GM12878 (cell line): ENCODE data around the gene ABHD15. TPM values are rescaled to one million over a fixed set of nuclear protein-coding genes. Genes with fewer than 3 reads are reported as not detected.

Experiments
- ATAC-seq: fragments of 200-7000 bp; cut with Tn5 transposase; 3 replicates; pipeline ENCODE4 v1.9.1; 2020; ENCODE audit warnings: mild to moderate bottlenecking, moderate library complexity
- BruUV-seq: library from RNA; stranded (reverse); fragments of 400-500 nt; replicated peaks from 2 replicates; lab custom pipeline; 2021; lab: Mats Ljungman, UMichigan
- CTCF ChIA-PET: fragments of 300-600 bp; sonication (Branson Sonifier 250); formaldehyde crosslinking; extraction: SDS; loops from one replicate; lab custom pipeline; 2021; ENCODE audit warnings: inconsistent platforms; lab: Yijun Ruan, JAX
- POLR2A ChIA-PET: fragments of 350-600 bp; formaldehyde crosslinking; extraction: SDS; loops from one replicate; lab custom pipeline; 2021; ENCODE audit warnings: inconsistent platforms; lab: Charles Lee
- RAD21 ChIA-PET: fragments of 300-600 bp; sonication (Branson Sonifier 250); formaldehyde crosslinking; loops from one replicate; lab custom pipeline; 2023; ENCODE audit warnings: antibody characterized with exemption; ENCODE audit not compliant: unreplicated experiment; lab: Charles Lee
- SMC1A ChIA-PET: fragments of 300-600 bp; sonication (Branson Sonifier 250); formaldehyde crosslinking; loops from one replicate; lab custom pipeline; 2023; ENCODE audit not compliant: unreplicated experiment, uncharacterized antibody; lab: Charles Lee
- DNase-seq: peaks from one replicate; pipeline ENCODE4 v3.0.0-alpha.2; 2011; ENCODE audit warnings: low read depth, low spot score
- FAIRE-seq: peaks from 3 replicates; lab custom pipeline; 2011; peaks lifted over from hg19 to GRCh38; lab: Jason Lieb, UNC
- H2AFZ ChIP-seq: 2 replicates; pipeline ENCODE4 v1.6.0; 2011; ENCODE audit warnings: low read depth, low read length, control low read depth; ENCODE audit not compliant: control insufficient read depth
- H3K27ac ChIP-seq: 2 replicates; pipeline ENCODE4 v1.5.1; 2011; ENCODE audit warnings: control low read depth; ENCODE audit not compliant: control insufficient read depth, insufficient read depth
- H3K27me3 ChIP-seq, 2 experiments: replicated peaks in 1 of 2; 2 replicates each; pipeline versions ENCODE4 v1.6.0 to v1.6.1; 2011; ENCODE audit warnings: low read length in 1 of 2; ENCODE audit not compliant: control insufficient read depth in 2 of 2, insufficient read depth in 2 of 2
- H3K36me3 ChIP-seq, 2 experiments: 2 replicates each; pipeline ENCODE4 v1.5.1; 2011; ENCODE audit warnings: low read length in 1 of 2; ENCODE audit not compliant: control insufficient read depth in 2 of 2, insufficient read depth in 2 of 2
- H3K4me1 ChIP-seq: 2 replicates; pipeline ENCODE4 v1.6.1; 2011; ENCODE audit warnings: mild to moderate bottlenecking, low read length, moderate library complexity, mixed read lengths; ENCODE audit not compliant: control insufficient read depth, insufficient read depth
- H3K4me2 ChIP-seq: 2 replicates; pipeline ENCODE4 v1.6.0; 2011; ENCODE audit warnings: control low read depth; ENCODE audit not compliant: control insufficient read depth, insufficient read depth
- H3K4me3 ChIP-seq: fragments of 200-600 bp; sonication (generic); 2 replicates; pipeline ENCODE4 v1.5.1; 2016
- H3K79me2 ChIP-seq: 2 replicates; pipeline ENCODE4 v1.6.0; 2011; ENCODE audit warnings: low read length; ENCODE audit not compliant: control insufficient read depth, insufficient read depth
- H3K9ac ChIP-seq: 2 replicates; pipeline ENCODE4 v1.8.0; 2011; ENCODE audit warnings: low read length, control low read depth, mixed read lengths; ENCODE audit not compliant: control insufficient read depth, insufficient read depth
- H3K9me3 ChIP-seq: replicated peaks from 3 replicates; pipeline ENCODE4 v1.5.1; 2011; ENCODE audit warnings: mild to moderate bottlenecking, low read length; ENCODE audit not compliant: control insufficient read depth, insufficient read depth
- H4K20me1 ChIP-seq: 2 replicates; pipeline ENCODE4 v1.6.0; 2011; ENCODE audit not compliant: control insufficient read depth, insufficient read depth
- ASH2L ChIP-seq: fragments of 300-600, 200-600 bp; sonication (generic); IDR thresholded peaks from 2 replicates; pipeline ENCODE4 v1.6.1; 2017; ENCODE audit warnings: low read depth, mild to moderate bottlenecking, borderline replicate concordance
- GATAD2B ChIP-seq: fragments of 450-650 bp; conservative IDR thresholded peaks from 2 replicates; pipeline ENCODE4 v1.6.1; 2017; ENCODE audit warnings: low read depth, mild to moderate bottlenecking, moderate library complexity
- HCFC1 ChIP-seq: fragments of 150-350 bp; IDR thresholded peaks from 2 replicates; pipeline ENCODE4 v1.6.1; 2014; ENCODE audit warnings: low read length
- MTA2 ChIP-seq: fragments of 450-650 bp; IDR thresholded peaks from 2 replicates; pipeline ENCODE4 v1.6.1; 2016; ENCODE audit warnings: low read depth, mild to moderate bottlenecking, moderate library complexity
- NFYB ChIP-seq: IDR thresholded peaks from 2 replicates; pipeline ENCODE4 v1.6.1; 2011; ENCODE audit warnings: low read depth, mild to moderate bottlenecking, low read length, improper control_type of control experiment, moderate library complexity; ENCODE audit not compliant: insufficient read depth
- PAX5 ChIP-seq: IDR thresholded peaks from 2 replicates; pipeline ENCODE4 v1.6.1; 2011; ENCODE audit warnings: low read depth, low read length, borderline replicate concordance
- SREBF1 ChIP-seq: IDR thresholded peaks from 2 replicates; pipeline ENCODE4 v1.6.1; 2012; ENCODE audit warnings: mild to moderate bottlenecking, low read length
- WGBS: methylation state at CpG from one replicate; pipeline ENCODE4 v1.1.6; 2016; ENCODE audit warnings: low lambda C conversion rate; ENCODE audit not compliant: insufficient replicate concordance, insufficient coverage; ENCODE audit errors: missing lambda C conversion rate; 5-methylcytosine and 5-hydroxymethylcytosine counted together
- in situ Hi-C: fragments of 300-500 bp; cut with MboI; formaldehyde crosslinking; loops from 9 replicates; pipeline ENCODE4 v1.14.3; 2018; ENCODE audit warnings: mixed read lengths
- intact Hi-C: fragments of 100-400 bp; cut with micrococcal nuclease; formaldehyde crosslinking; loops from one replicate; pipeline ENCODE4 v1.14.2; 2022; ENCODE audit not compliant: unreplicated experiment
- polyA plus RNA-seq, 11 experiments: library from polyadenylated mRNA; depleted of rRNA in 4 of 11; unstranded in 6 of 11; stranded (reverse) in 5 of 11; fragments of >200 nt; fragmentation: Nextera tagmentation in 4 of 11; fragmentation: Illumina TruSeq in 1 of 11; extraction: Ambion mirVana in 4 of 11; extraction: Trizol in 1 of 11; gene quantifications; 1 replicate in 1 of 11; 2 replicates in 10 of 11; pipeline versions ENCODE4 v1.2.1 to v1.2.3, GENCODE V29; 2011 to 2016; ENCODE audit warnings: inconsistent platforms in 2 of 11, missing spikeins in 2 of 11, low read depth in 1 of 11
- total RNA-seq, 4 experiments: library from RNA; depleted of rRNA in 3 of 4; stranded (reverse); fragments of >200 nt in 3 of 4; fragmentation: Illumina TruSeq in 1 of 4; extraction: Trizol in 1 of 4; gene quantifications; 2 replicates each; pipeline versions ENCODE4 v1.2.1 to v1.2.3, GENCODE V29; 2013 to 2021

ABHD15 gene
- total and polyA plus RNA-seq, 10 of the 15 experiments (the other 5 are each of a cell fraction or from before 2014, with no cell fraction given): 2.1 to 9.2 (median 4.9) TPM

DNA sequence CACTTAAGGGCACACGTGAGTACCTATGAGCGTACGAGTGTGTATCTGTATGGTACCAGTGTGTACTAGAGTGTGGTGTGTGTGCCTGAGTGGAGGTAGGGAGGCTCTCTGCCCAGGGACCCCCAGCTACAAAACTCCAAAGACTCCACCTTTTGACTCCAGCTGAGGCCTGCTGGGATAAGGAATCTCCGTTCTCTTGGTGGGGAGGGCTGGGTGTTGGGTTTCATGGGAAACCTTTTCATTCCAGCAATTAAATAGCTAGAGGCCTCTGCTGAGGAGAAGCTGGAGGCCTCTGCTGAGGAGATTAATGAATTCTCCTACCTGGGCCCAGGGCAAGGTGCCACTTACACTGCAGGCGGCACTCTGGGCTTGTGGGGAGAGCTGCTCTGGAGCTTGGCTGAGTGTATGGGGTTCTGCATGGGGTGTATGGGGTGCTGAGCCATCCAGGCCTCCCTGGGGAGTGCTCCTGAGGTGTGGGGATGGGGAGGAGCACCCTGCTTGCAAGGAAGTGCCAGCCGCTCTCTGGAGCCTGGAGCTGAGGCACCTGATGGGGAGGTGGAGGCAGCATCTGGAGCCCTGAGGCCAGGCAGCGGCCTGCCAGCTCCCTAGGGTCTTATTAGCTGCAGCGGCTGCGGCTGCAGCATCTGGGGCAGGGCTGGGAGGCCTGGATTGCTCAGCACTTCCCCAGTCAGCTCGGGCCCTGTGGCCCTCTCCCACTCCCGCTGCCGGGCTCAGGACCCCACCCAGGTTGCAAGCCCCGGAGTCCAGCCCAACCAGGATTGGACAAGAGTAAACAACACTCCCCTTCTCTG, 30.7 kb upstream of the ABHD15 start:
- Histone ChIP-seq H3K27ac (no peak overlapping the region), H4K20me1 (no peaks in the 10 kb centered on the region), H3K9me3 (no peaks in the 10 kb centered on the region), H3K79me2 (no peaks in the 10 kb centered on the region), H3K4me2 (no peak overlapping the region), H3K27me3 (no peaks in the 10 kb centered on the region; a peak in 1 of 4 replicates), H3K9ac (no peak overlapping the region), H2AFZ (no peak overlapping the region), H3K4me3 (no peak overlapping the region), H3K36me3 (no peaks in the 10 kb centered on the region), H3K4me1 (peaks cover 19% of the 10 kb centered on the region)
- ATAC-seq: no peak
- BruUV-seq: no TSS peak
- POLR2A ChIA-PET: no interaction called here
- TF ChIP-seq ASH2L: no peak
- no peak for TF ChIP-seq GATAD2B
- no peak for TF ChIP-seq SREBF1
- TF ChIP-seq PAX5: no peak
- no peak for TF ChIP-seq NFYB
- TF ChIP-seq MTA2: no peak
- no peak for TF ChIP-seq HCFC1
- CTCF ChIA-PET: interaction anchor here (0.8 to 1.8 kb wide), 3 partner anchors 12 to 20 kb away, joined by 3 to 7 read pairs (median 5); no protein-coding TSS in a partner anchor
- no peak for FAIRE-seq
- SMC1A ChIA-PET: no interaction called here
- WGBS: 86% methylated on average over 12 of the region's 13 CpGs
- intact Hi-C loops: loop anchor here (10.0 kb wide), 1 partner anchor 233 kb away; no protein-coding TSS in a partner anchor
- RAD21 ChIA-PET: interaction anchor here (1.2 kb wide), 1 partner anchor 227 kb away, joined by 4 read pairs; no protein-coding TSS in a partner anchor
- DNase-seq: no peak
- in situ Hi-C loops: no loop called here
